SK-N-SH (cell line): ENCODE results near the gene MACROD2. TPM values are rescaled to one million over a fixed set of nuclear protein-coding genes. Genes with fewer than 3 reads are reported as not detected.

Source experiments
- CTCF ChIA-PET: fragments of 300-600, 350-600 bp; formaldehyde crosslinking; extraction: SDS; loops from one replicate; lab custom pipeline; 2021; lab: Yijun Ruan, JAX
- POLR2A ChIA-PET: fragments of 350-600 bp; sonication (Branson Sonifier 250); formaldehyde crosslinking; extraction: SDS; loops from one replicate; lab custom pipeline; 2020; ENCODE audit warnings: antibody characterized with exemption, inconsistent platforms; lab: Yijun Ruan, JAX
- DNase-seq: peaks from one replicate; pipeline ENCODE4 v3.0.0; 2012
- H2AFZ ChIP-seq: fragments of 200-600 bp; sonication (generic); 2 replicates; pipeline ENCODE4 v1.8.1; 2016; ENCODE audit warnings: antibody characterized with exemption, mild to moderate bottlenecking, low read depth
- H3F3A ChIP-seq: fragments of 200-600 bp; sonication (generic); replicated peaks from 2 replicates; pipeline ENCODE3; 2016; ENCODE audit warnings: antibody characterized with exemption, mild to moderate bottlenecking; ENCODE audit not compliant: insufficient read depth
- H3K27ac ChIP-seq, 2 experiments: fragments of 200-500 bp in 1 of 2; fragments of 200-600 bp in 1 of 2; sonication (Bioruptor generic) in 1 of 2; sonication (generic), shearing (Covaris generic) in 1 of 2; 2 replicates each; pipeline versions ENCODE4 v1.5.1 to v1.6.1; 2014 to 2016; ENCODE audit warnings: low read depth in 2 of 2, inconsistent platforms in 1 of 2, low read length in 1 of 2, mild to moderate bottlenecking in 1 of 2, mixed read lengths in 1 of 2
- H3K27me3 ChIP-seq: fragments of 200-600 bp; sonication (generic), shearing (Covaris generic); 2 replicates; pipeline ENCODE4 v1.6.1; 2016; ENCODE audit warnings: mixed run types; ENCODE audit not compliant: insufficient read depth
- H3K36me3 ChIP-seq, 2 experiments: fragments of 200-500 bp in 1 of 2; fragments of 200-600 bp in 1 of 2; sonication (Bioruptor generic) in 1 of 2; sonication (generic) in 1 of 2; replicated peaks in 1 of 2; 2 replicates each; pipeline versions ENCODE3 to v1.5.1; 2014 to 2016; ENCODE audit warnings: low read length in 1 of 2, mild to moderate bottlenecking in 1 of 2; ENCODE audit not compliant: insufficient read depth in 2 of 2, control insufficient read depth in 1 of 2
- H3K4me1 ChIP-seq, 2 experiments: fragments of 200-500 bp in 1 of 2; fragments of 200-600 bp in 1 of 2; sonication (Bioruptor generic) in 1 of 2; sonication (generic), shearing (Covaris generic) in 1 of 2; 2 replicates each; pipeline versions ENCODE4 v1.5.1 to v1.6.1; 2014 to 2016; ENCODE audit warnings: low read depth in 1 of 2, low read length in 1 of 2, mixed run types in 1 of 2; ENCODE audit not compliant: insufficient read depth in 2 of 2, control insufficient read depth in 1 of 2
- H3K4me2 ChIP-seq: fragments of 200-600 bp; sonication (generic), shearing (Covaris generic); 2 replicates; pipeline ENCODE4 v1.6.1; 2017; ENCODE audit warnings: mixed run types
- H3K4me3 ChIP-seq, 2 experiments: fragments of 200-500 bp in 1 of 2; fragments of 200-600 bp in 1 of 2; sonication (Bioruptor generic) in 1 of 2; sonication (generic), shearing (Covaris generic) in 1 of 2; 2 replicates each; pipeline versions ENCODE4 v1.5.1 to v1.8.1; 2014 to 2016; ENCODE audit warnings: low read depth in 2 of 2, inconsistent platforms in 1 of 2, low read length in 1 of 2, mild to moderate bottlenecking in 1 of 2, mixed read lengths in 1 of 2, moderate library complexity in 1 of 2
- H3K79me2 ChIP-seq: fragments of 200-600 bp; sonication (generic); 2 replicates; pipeline ENCODE4 v1.8.1; 2017; ENCODE audit warnings: mild to moderate bottlenecking; ENCODE audit not compliant: insufficient read depth
- H3K9ac ChIP-seq: fragments of 200-600 bp; sonication (generic); 2 replicates; pipeline ENCODE4 v1.6.1; 2017; ENCODE audit warnings: mixed run types
- H3K9me2 ChIP-seq: fragments of 200-600 bp; sonication (generic); 2 replicates; pipeline ENCODE4 v1.6.1; 2017; ENCODE audit warnings: mixed run types
- H3K9me3 ChIP-seq: fragments of 200-600 bp; sonication (generic); 2 replicates; pipeline ENCODE4 v1.6.1; 2017; ENCODE audit warnings: mixed run types, mild to moderate bottlenecking, moderate library complexity
- H4K20me1 ChIP-seq: fragments of 200-600 bp; sonication (generic); 2 replicates; pipeline ENCODE4 v1.6.1; 2017; ENCODE audit warnings: mild to moderate bottlenecking, mixed run types; ENCODE audit not compliant: insufficient read depth
- CHD2 ChIP-seq: fragments of 150-350 bp; IDR thresholded peaks from 2 replicates; pipeline ENCODE4 v1.6.1; 2018; ENCODE audit warnings: low read length; ENCODE audit not compliant: partially characterized antibody
- ELF1 ChIP-seq: IDR thresholded peaks from 2 replicates; pipeline ENCODE4 v1.4.0; 2012
- EZH2phosphoT487 ChIP-seq: fragments of 200-600 bp; sonication (generic); IDR thresholded peaks from 2 replicates; pipeline ENCODE4 v1.6.1; 2017; ENCODE audit warnings: low read depth, mixed run types, mild to moderate bottlenecking, antibody characterized with exemption, moderate library complexity, borderline replicate concordance
- FOXJ3 ChIP-seq: sonication (generic); formaldehyde crosslinking; IDR thresholded peaks from 2 replicates; pipeline ENCODE4 v1.5.1; 2020; ENCODE audit warnings: mild to moderate bottlenecking, missing genetic modification reagents
- GABPA ChIP-seq: IDR thresholded peaks from 2 replicates; pipeline ENCODE4 v1.4.0; 2012; ENCODE audit warnings: low read depth, mild to moderate bottlenecking
- GATA2 ChIP-seq: sonication (generic); formaldehyde crosslinking; IDR thresholded peaks from 2 replicates; pipeline ENCODE4 v1.5.0; 2020; ENCODE audit warnings: mild to moderate bottlenecking, missing genetic modification reagents
- IRF3 ChIP-seq: fragments of 150-350 bp; IDR thresholded peaks from 2 replicates; pipeline ENCODE4 v1.6.1; 2016; ENCODE audit warnings: mild to moderate bottlenecking, low read depth, low read length
- MXI1 ChIP-seq: IDR thresholded peaks from 2 replicates; pipeline ENCODE4 v1.6.1; 2012; ENCODE audit warnings: mild to moderate bottlenecking, low read depth, low read length, improper control_type of control experiment
- RFX5 ChIP-seq: IDR thresholded peaks from 2 replicates; pipeline ENCODE4 v1.6.1; 2012; ENCODE audit warnings: mild to moderate bottlenecking, improper control_type of control experiment, low read length
- RXRA ChIP-seq: IDR thresholded peaks from 2 replicates; pipeline ENCODE4 v1.4.0; 2012; ENCODE audit warnings: low read depth, mild to moderate bottlenecking, borderline replicate concordance
- SMC3 ChIP-seq: IDR thresholded peaks from 2 replicates; pipeline ENCODE4 v1.6.1; 2012; ENCODE audit warnings: low read depth, low read length, improper control_type of control experiment
- TAF1 ChIP-seq: IDR thresholded peaks from 2 replicates; pipeline ENCODE4 v1.6.1; 2012; ENCODE audit warnings: low read depth, mild to moderate bottlenecking, low read length, moderate library complexity, borderline replicate concordance
- TEAD4 ChIP-seq: IDR thresholded peaks from 2 replicates; pipeline ENCODE4 v1.4.0; 2012; ENCODE audit warnings: mild to moderate bottlenecking, borderline replicate concordance; ENCODE audit not compliant: insufficient read depth
- WGBS: methylation state at CpG from one replicate; pipeline ENCODE4 v1.1.6; 2017; ENCODE audit warnings: low lambda C conversion rate; 5-methylcytosine and 5-hydroxymethylcytosine counted together
- polyA plus RNA-seq, 3 experiments: library from polyadenylated mRNA; depleted of rRNA; stranded (reverse); fragments of >200 nt; gene quantifications; 2 replicates each; pipeline ENCODE4 v1.2.3, GENCODE V29; 2012
- TF ChIP-seq, protein P1 (sequence below): IDR thresholded peaks from 2 replicates; pipeline ENCODE4 v1.6.1; 2012; ENCODE audit warnings: mild to moderate bottlenecking, low read depth, low read length, moderate library complexity
- TF ChIP-seq, protein P2 (sequence below): IDR thresholded peaks from 2 replicates; pipeline ENCODE4 v1.4.0; 2012; ENCODE audit warnings: low read depth, borderline replicate concordance
- TF ChIP-seq, protein P3 (sequence below): fragments of 150-350 bp; IDR thresholded peaks from 2 replicates; pipeline ENCODE4 v1.6.1; 2017; ENCODE audit warnings: antibody characterized with exemption, low read length, low read depth, borderline replicate concordance
- TF ChIP-seq, protein P4 (sequence below): IDR thresholded peaks from 2 replicates; pipeline ENCODE4 v1.4.0; 2012; ENCODE audit warnings: low read depth, borderline replicate concordance
- TF ChIP-seq, protein P5 (sequence below): IDR thresholded peaks from 2 replicates; pipeline ENCODE4 v1.4.0; 2012; ENCODE audit warnings: low read depth
- TF ChIP-seq, protein P6 (sequence below): fragments of 200-600 bp; sonication (generic); IDR thresholded peaks from 2 replicates; pipeline ENCODE4 v1.6.1; 2017; ENCODE audit warnings: antibody characterized with exemption, mild to moderate bottlenecking, moderate library complexity

MACROD2 gene
- polyA plus RNA-seq, 1 of the 3 experiments (the other 2 are of a cell fraction), result 0.33 TPM

GRCh38 chr20:16050366-16050765 lies 2055.1 kb downstream of the MACROD2 start (continued):
- TF ChIP-seq, protein P1, sequence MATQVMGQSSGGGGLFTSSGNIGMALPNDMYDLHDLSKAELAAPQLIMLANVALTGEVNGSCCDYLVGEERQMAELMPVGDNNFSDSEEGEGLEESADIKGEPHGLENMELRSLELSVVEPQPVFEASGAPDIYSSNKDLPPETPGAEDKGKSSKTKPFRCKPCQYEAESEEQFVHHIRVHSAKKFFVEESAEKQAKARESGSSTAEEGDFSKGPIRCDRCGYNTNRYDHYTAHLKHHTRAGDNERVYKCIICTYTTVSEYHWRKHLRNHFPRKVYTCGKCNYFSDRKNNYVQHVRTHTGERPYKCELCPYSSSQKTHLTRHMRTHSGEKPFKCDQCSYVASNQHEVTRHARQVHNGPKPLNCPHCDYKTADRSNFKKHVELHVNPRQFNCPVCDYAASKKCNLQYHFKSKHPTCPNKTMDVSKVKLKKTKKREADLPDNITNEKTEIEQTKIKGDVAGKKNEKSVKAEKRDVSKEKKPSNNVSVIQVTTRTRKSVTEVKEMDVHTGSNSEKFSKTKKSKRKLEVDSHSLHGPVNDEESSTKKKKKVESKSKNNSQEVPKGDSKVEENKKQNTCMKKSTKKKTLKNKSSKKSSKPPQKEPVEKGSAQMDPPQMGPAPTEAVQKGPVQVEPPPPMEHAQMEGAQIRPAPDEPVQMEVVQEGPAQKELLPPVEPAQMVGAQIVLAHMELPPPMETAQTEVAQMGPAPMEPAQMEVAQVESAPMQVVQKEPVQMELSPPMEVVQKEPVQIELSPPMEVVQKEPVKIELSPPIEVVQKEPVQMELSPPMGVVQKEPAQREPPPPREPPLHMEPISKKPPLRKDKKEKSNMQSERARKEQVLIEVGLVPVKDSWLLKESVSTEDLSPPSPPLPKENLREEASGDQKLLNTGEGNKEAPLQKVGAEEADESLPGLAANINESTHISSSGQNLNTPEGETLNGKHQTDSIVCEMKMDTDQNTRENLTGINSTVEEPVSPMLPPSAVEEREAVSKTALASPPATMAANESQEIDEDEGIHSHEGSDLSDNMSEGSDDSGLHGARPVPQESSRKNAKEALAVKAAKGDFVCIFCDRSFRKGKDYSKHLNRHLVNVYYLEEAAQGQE, result no peak
- TF ChIP-seq IRF3 (no peak), RXRA (no peak), ELF1 (no peak), GABPA (no peak)
- TF ChIP-seq, protein P2, sequence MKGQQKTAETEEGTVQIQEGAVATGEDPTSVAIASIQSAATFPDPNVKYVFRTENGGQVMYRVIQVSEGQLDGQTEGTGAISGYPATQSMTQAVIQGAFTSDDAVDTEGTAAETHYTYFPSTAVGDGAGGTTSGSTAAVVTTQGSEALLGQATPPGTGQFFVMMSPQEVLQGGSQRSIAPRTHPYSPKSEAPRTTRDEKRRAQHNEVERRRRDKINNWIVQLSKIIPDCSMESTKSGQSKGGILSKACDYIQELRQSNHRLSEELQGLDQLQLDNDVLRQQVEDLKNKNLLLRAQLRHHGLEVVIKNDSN, result no peak
- TF ChIP-seq, protein P3, sequence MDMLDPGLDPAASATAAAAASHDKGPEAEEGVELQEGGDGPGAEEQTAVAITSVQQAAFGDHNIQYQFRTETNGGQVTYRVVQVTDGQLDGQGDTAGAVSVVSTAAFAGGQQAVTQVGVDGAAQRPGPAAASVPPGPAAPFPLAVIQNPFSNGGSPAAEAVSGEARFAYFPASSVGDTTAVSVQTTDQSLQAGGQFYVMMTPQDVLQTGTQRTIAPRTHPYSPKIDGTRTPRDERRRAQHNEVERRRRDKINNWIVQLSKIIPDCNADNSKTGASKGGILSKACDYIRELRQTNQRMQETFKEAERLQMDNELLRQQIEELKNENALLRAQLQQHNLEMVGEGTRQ, result no peak

- H3F3A ChIP-seq, result no peaks in the 10 kb centered on the region
- no peaks in the 10 kb centered on the region for H3K9me2 ChIP-seq
- no peak overlapping the region for H3K4me3 ChIP-seq
- H4K20me1 ChIP-seq, result no peaks in the 10 kb centered on the region
- 47% methylated on average over 1 of the region's 1 CpG for WGBS
- no peaks in the 10 kb centered on the region for H3K27me3 ChIP-seq
- CTCF ChIA-PET, result interaction anchor here (0.8 to 1.5 kb wide), 2 partner anchors 17 to 715 kb away, joined by 3 read pairs; no protein-coding TSS in a partner anchor
- H3K4me1 ChIP-seq, result no peaks in the 10 kb centered on the region; a peak in 2 of 4 replicates
- no peak for DNase-seq
- H3K36me3 ChIP-seq, result no peaks in the 10 kb centered on the region
- no peaks in the 10 kb centered on the region for H3K9me3 ChIP-seq
- no peak overlapping the region for H3K9ac ChIP-seq
- POLR2A ChIA-PET, result no interaction called here
- H3K79me2 ChIP-seq, result no peaks in the 10 kb centered on the region
- no peak overlapping the region for H3K27ac ChIP-seq
- no peak overlapping the region for H2AFZ ChIP-seq
- H3K4me2 ChIP-seq, result no peak overlapping the region
- TF ChIP-seq, protein P4, sequence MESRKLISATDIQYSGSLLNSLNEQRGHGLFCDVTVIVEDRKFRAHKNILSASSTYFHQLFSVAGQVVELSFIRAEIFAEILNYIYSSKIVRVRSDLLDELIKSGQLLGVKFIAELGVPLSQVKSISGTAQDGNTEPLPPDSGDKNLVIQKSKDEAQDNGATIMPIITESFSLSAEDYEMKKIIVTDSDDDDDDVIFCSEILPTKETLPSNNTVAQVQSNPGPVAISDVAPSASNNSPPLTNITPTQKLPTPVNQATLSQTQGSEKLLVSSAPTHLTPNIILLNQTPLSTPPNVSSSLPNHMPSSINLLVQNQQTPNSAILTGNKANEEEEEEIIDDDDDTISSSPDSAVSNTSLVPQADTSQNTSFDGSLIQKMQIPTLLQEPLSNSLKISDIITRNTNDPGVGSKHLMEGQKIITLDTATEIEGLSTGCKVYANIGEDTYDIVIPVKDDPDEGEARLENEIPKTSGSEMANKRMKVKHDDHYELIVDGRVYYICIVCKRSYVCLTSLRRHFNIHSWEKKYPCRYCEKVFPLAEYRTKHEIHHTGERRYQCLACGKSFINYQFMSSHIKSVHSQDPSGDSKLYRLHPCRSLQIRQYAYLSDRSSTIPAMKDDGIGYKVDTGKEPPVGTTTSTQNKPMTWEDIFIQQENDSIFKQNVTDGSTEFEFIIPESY, result no peak
- TF ChIP-seq TAF1 (no peak), MXI1 (no peak), GABPA (no peak), FOXJ3 (CRISPR knock-in tag) (no peak), RFX5 (no peak), SMC3 (no peak), GATA2 (CRISPR knock-in tag) (no peak), ELF1 (no peak), EZH2phosphoT487 (no peak), TEAD4 (no peak), CHD2 (no peak)
- TF ChIP-seq, protein P5, sequence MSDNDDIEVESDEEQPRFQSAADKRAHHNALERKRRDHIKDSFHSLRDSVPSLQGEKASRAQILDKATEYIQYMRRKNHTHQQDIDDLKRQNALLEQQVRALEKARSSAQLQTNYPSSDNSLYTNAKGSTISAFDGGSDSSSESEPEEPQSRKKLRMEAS, result no peak
- TF ChIP-seq, protein P6, sequence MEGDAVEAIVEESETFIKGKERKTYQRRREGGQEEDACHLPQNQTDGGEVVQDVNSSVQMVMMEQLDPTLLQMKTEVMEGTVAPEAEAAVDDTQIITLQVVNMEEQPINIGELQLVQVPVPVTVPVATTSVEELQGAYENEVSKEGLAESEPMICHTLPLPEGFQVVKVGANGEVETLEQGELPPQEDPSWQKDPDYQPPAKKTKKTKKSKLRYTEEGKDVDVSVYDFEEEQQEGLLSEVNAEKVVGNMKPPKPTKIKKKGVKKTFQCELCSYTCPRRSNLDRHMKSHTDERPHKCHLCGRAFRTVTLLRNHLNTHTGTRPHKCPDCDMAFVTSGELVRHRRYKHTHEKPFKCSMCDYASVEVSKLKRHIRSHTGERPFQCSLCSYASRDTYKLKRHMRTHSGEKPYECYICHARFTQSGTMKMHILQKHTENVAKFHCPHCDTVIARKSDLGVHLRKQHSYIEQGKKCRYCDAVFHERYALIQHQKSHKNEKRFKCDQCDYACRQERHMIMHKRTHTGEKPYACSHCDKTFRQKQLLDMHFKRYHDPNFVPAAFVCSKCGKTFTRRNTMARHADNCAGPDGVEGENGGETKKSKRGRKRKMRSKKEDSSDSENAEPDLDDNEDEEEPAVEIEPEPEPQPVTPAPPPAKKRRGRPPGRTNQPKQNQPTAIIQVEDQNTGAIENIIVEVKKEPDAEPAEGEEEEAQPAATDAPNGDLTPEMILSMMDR, result no peak
Observed at GRCh38 chr20:16051968-16052367, 2056.7 kb downstream of the MACROD2 start.
